Tibial nerve (tissue), 4 donors: ENCODE data around the gene RFX4.

Experiments used
- CTCF ChIP-seq, 5 experiments: fragments of 200-600 bp in 3 of 5; fragments of 450-650 bp in 2 of 5; sonication (generic) in 3 of 5; IDR thresholded peaks; one replicate each; pipeline ENCODE4 v1.5.1; 2016 to 2019; ENCODE audit warnings: antibody characterized with exemption in 5 of 5, mild to moderate bottlenecking in 3 of 5, moderate library complexity in 2 of 5
- EP300 ChIP-seq, 2 donors: sonication (generic); formaldehyde crosslinking; IDR thresholded peaks; one replicate each; pipeline ENCODE4 v1.6.1; 2017; ENCODE audit warnings: antibody characterized with exemption in 2 of 2, mild to moderate bottlenecking in 1 of 2
- POLR2A ChIP-seq, 2 donors: fragments of 450-650 bp; IDR thresholded peaks; one replicate each; pipeline ENCODE4 v1.6.1; 2017; ENCODE audit warnings: antibody characterized with exemption in 2 of 2, mild to moderate bottlenecking in 2 of 2, moderate library complexity in 2 of 2

GRCh38 chr12:106690569-106691305, 107.9 kb downstream of the RFX4 start:
- TF ChIP-seq EP300 (IDR thresholded peaks at IDR 0.05): no peak
- no peak for TF ChIP-seq CTCF (IDR thresholded peaks at IDR 0.05)
- no peak for TF ChIP-seq POLR2A (IDR thresholded peaks at IDR 0.05)
